PFSK-1 (cell line): Measurements from ENCODE around the gene ZNF362.
A peak's percentile ranks its signal among the peaks of the same experiment; 100 is the strongest.

ENCODE experiments used
- FOXP2 ChIP-seq: optimal IDR thresholded peaks from 2 replicates; pipeline ENCODE3; 2011; ENCODE audit warnings: borderline replicate concordance, control low read depth, inconsistent platforms; ENCODE audit not compliant: insufficient read depth; ENCODE audit errors: extremely low read length, extremely low read depth
- POLR2AphosphoS5 ChIP-seq: IDR thresholded peaks from 2 replicates; pipeline ENCODE4 v1.6.1; 2012; ENCODE audit warnings: low read depth, mild to moderate bottlenecking, control low read depth, low read length, moderate library complexity
- SIN3A ChIP-seq: IDR thresholded peaks from 2 replicates; pipeline ENCODE4 v1.6.1; 2012; ENCODE audit warnings: mild to moderate bottlenecking, low read length, moderate library complexity, borderline replicate concordance; ENCODE audit not compliant: insufficient read depth
- TAF1 ChIP-seq: IDR thresholded peaks from 2 replicates; pipeline ENCODE4 v1.6.1; 2012; ENCODE audit warnings: low read length, control low read depth, borderline replicate concordance; ENCODE audit not compliant: insufficient read depth
- TF ChIP-seq, protein P1 (sequence below), 2 experiments: IDR thresholded peaks; 2 replicates each; pipeline versions ENCODE4 v1.6.1 to v1.8.0; 2011 to 2012; ENCODE audit warnings: low read depth in 2 of 2, low read length in 2 of 2, control low read depth in 1 of 2, inconsistent platforms in 1 of 2, mild to moderate bottlenecking in 1 of 2, moderate library complexity in 1 of 2; ENCODE audit not compliant: insufficient read depth in 1 of 2

The ZNF362 gene

GRCh38 chr1:33295023-33295422 is 38.7 kb downstream of the ZNF362 start:
- TF ChIP-seq FOXP2 (no peak), SIN3A (no peak), POLR2AphosphoS5 (no peak), TAF1 (no peak)
- TF ChIP-seq, protein P1, sequence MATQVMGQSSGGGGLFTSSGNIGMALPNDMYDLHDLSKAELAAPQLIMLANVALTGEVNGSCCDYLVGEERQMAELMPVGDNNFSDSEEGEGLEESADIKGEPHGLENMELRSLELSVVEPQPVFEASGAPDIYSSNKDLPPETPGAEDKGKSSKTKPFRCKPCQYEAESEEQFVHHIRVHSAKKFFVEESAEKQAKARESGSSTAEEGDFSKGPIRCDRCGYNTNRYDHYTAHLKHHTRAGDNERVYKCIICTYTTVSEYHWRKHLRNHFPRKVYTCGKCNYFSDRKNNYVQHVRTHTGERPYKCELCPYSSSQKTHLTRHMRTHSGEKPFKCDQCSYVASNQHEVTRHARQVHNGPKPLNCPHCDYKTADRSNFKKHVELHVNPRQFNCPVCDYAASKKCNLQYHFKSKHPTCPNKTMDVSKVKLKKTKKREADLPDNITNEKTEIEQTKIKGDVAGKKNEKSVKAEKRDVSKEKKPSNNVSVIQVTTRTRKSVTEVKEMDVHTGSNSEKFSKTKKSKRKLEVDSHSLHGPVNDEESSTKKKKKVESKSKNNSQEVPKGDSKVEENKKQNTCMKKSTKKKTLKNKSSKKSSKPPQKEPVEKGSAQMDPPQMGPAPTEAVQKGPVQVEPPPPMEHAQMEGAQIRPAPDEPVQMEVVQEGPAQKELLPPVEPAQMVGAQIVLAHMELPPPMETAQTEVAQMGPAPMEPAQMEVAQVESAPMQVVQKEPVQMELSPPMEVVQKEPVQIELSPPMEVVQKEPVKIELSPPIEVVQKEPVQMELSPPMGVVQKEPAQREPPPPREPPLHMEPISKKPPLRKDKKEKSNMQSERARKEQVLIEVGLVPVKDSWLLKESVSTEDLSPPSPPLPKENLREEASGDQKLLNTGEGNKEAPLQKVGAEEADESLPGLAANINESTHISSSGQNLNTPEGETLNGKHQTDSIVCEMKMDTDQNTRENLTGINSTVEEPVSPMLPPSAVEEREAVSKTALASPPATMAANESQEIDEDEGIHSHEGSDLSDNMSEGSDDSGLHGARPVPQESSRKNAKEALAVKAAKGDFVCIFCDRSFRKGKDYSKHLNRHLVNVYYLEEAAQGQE (IDR thresholded peaks at IDR 0.05; ENCODE audit: insufficient read depth in 1 of 2, low read depth in 2 of 2, low read length in 2 of 2), result no peak

DNA sequence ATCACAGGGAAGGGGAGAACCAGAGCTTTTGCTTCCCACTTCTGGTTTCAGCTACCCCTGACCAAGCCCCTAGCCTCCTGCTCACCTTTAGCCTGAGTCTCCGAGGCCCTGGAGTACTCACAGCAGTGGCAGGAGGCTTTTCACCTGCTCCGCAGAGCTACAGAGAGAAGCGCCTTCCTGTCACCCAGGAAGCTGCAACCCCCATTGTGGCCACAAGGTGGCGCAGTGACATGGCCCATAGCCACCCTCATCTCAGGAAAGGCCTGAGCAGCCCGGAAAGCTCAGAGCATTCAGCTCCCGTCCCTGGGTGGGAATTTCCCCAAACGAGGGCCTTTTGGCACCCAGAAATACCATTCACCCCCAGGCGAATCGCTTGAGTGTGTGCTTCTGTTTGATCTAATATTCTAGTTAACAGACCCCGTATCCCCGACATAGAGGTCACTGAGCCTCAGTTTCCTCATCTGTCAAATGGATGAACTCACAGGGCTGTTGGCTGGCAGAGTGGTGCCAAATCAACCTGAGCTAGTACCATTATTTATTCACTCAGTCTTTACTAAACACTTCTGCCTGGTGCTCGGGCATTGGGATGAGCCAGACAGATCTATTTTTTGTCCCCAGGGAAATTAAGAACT is 39.3 kb downstream of the ZNF362 start:
- TF ChIP-seq, protein P1 (IDR thresholded peaks at IDR 0.05; ENCODE audit: insufficient read depth in 1 of 2, low read depth in 2 of 2, low read length in 2 of 2), result no peak
- TF ChIP-seq FOXP2 (peak; percentile 14), SIN3A (no peak), POLR2AphosphoS5 (no peak), TAF1 (no peak)

DNA sequence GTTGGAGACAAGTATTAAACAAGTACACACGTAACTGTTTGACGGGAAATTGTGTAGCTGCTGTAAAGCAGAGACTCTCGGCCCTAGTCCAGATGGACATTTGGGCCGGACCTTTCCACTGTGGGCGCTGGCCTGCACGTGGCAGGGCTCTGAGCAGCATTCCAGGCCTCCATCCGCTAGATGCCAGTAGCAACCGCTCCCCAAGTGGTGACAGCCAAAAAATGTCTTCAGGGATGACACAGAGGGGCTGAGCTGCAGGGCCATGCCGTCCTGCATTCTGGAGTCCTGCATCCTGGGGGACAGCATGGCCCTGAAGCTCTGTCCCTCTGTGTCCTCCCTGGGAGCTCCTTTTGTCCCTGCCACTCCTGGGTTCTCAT is 39.8 kb downstream of the ZNF362 start:
- no peak for TF ChIP-seq FOXP2

DNA sequence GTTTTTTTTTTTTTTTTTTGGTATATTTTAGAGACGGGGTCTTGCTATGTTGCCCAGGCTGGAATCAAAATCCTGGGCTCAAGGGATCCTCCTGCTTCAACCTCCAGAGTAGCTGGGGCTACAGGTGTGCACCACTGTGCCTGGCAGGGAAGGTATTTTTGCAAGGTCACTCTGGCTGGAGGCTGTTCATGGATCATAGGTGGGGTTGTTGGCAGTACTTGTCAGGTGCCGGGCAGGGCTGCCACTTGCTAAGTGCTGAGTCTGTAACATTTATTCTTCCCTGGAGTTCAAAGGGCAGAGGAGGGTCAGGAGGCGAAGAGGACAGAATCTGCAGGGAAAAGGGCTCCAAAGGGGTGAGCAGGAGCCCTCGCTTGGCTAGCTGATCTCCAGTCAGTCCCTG is 40.5 kb downstream of the ZNF362 start:
- no peak for TF ChIP-seq FOXP2
- TF ChIP-seq SIN3A, result no peak
- TF ChIP-seq, protein P1 (IDR thresholded peaks at IDR 0.05; ENCODE audit: insufficient read depth in 1 of 2, low read depth in 2 of 2, low read length in 2 of 2), result no peak
- no peak for TF ChIP-seq POLR2AphosphoS5
- no peak for TF ChIP-seq TAF1

DNA sequence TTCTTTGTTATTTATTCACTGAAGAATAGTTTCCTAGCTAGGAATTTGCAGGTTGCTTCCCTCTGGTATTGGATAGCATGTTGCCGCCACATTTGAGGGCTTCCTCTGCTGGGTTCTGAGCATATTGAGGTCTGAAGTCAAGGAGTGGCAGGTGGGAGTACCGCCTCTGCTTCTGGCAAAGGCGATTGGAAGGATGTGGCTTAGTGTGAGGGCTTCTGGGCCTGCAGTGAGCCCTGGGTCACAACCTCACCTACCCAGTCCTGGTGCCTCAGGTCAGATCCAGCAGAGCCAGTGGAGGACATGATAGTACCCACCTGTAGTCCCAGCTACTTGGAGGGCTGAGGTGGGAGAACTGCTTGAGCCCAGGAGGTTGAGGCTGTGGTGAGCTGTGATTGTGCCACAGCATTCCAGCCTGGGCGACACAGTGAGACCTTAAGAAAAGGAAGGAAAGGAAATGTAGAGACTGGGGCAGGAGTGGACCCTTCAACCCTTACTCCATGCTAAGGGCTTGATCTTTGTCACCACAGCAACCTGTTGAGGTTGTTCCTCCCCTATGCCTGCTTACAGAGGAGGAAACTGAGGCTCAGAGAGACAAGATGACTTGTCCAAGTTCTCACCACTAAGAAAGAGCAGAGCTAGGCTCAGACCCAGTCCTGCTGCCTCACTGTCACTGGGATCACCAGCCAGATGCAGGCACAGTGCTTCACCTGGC is 41.8 kb downstream of the ZNF362 start:
- no peak for TF ChIP-seq POLR2AphosphoS5

GRCh38 chr1:33298623-33299277 is 42.5 kb downstream of the ZNF362 start:
- TF ChIP-seq TAF1 (no peak), SIN3A (no peak), FOXP2 (no peak), POLR2AphosphoS5 (no peak)
- TF ChIP-seq, protein P1 (IDR thresholded peaks at IDR 0.05; ENCODE audit: insufficient read depth in 1 of 2, low read depth in 2 of 2, low read length in 2 of 2), result no peak
